HAP-1 (cell line): ENCODE results near the gene BTBD9.

Experiments used
- DNase-seq, 2 experiments: peaks; one replicate each; pipeline ENCODE4 v3.0.0-alpha.2; 2016 to 2020; ENCODE audit warnings: low spot score in 2 of 2
- H3K27me3 ChIP-seq: fragments of 250-450 bp; sonication (Bioruptor Pico); 2 replicates; pipeline ENCODE4 v1.5.1; 2020; ENCODE audit warnings: low read depth, mild to moderate bottlenecking, moderate library complexity
- H3K36me3 ChIP-seq: fragments of 250-450 bp; sonication (Bioruptor Pico); replicated peaks from 2 replicates; pipeline ENCODE4 v1.5.1; 2020; ENCODE audit warnings: mild to moderate bottlenecking
- H3K4me1 ChIP-seq: fragments of 250-450 bp; sonication (Bioruptor Pico); 2 replicates; pipeline ENCODE4 v1.5.1; 2020; ENCODE audit warnings: mild to moderate bottlenecking
- H3K4me3 ChIP-seq: fragments of 250-450 bp; sonication (Bioruptor Pico); 2 replicates; pipeline ENCODE4 v1.5.1; 2020; ENCODE audit warnings: mild to moderate bottlenecking, moderate library complexity
- H3K9me3 ChIP-seq: fragments of 250-450 bp; sonication (Bioruptor Pico); 2 replicates; pipeline ENCODE4 v1.5.1; 2020; ENCODE audit warnings: mild to moderate bottlenecking, moderate library complexity
- in situ Hi-C: fragments of 300-500 bp; cut with MboI; formaldehyde crosslinking; loops from 3 replicates; pipeline ENCODE4 v1.14.3; 2020; ENCODE audit warnings: low sequenced_read_pairs, inconsistent platforms, mixed read lengths

Gene BTBD9

GRCh38 chr6:38378801-38379200, 260.9 kb downstream of the BTBD9 start:
- Histone ChIP-seq H3K9me3 (no peaks in the 10 kb centered on the region), H3K36me3 (no peaks in the 10 kb centered on the region), H3K27me3 (peaks cover 3% of the 10 kb centered on the region; the same call in 1 of the 2 replicates), H3K4me1 (peaks cover 13% of the 10 kb centered on the region), H3K4me3 (no peak overlapping the region)
- no peak for DNase-seq
- in situ Hi-C loops = no loop called here

GRCh38 chr6:38375937-38376336, 263.8 kb downstream of the BTBD9 start:
- in situ Hi-C loops = no loop called here
- peaks cover 9% of the 10 kb centered on the region for H3K4me1 ChIP-seq
- DNase-seq = no peak
- peaks cover 3% of the 10 kb centered on the region; the same call in 1 of the 2 replicates for H3K27me3 ChIP-seq
- no peak overlapping the region for H3K4me3 ChIP-seq
- H3K9me3 ChIP-seq = no peaks in the 10 kb centered on the region
- H3K36me3 ChIP-seq = no peaks in the 10 kb centered on the region

- in situ Hi-C loops = no loop called here
- H3K36me3 ChIP-seq = no peaks in the 10 kb centered on the region
- H3K4me3 ChIP-seq = no peak overlapping the region
- no peaks in the 10 kb centered on the region for H3K9me3 ChIP-seq
- peaks cover 3% of the 10 kb centered on the region; the same call in 1 of the 2 replicates for H3K27me3 ChIP-seq
- no peak for DNase-seq
- peaks cover 9% of the 10 kb centered on the region for H3K4me1 ChIP-seq
These were observed 264.4 kb downstream of the BTBD9 start for GRCh38 chr6:38375341-38375740.

- Histone ChIP-seq H3K4me1 (peaks cover 6% of the 10 kb centered on the region), H3K4me3 (no peak overlapping the region), H3K27me3 (no peaks in the 10 kb centered on the region; the same call in 1 of the 2 replicates), H3K36me3 (no peaks in the 10 kb centered on the region), H3K9me3 (no peaks in the 10 kb centered on the region)
- in situ Hi-C loops = no loop called here
- DNase-seq = no peak
These were observed 267.8 kb downstream of the BTBD9 start for GRCh38 chr6:38371881-38372280.

- Histone ChIP-seq H3K9me3 (no peaks in the 10 kb centered on the region), H3K36me3 (no peaks in the 10 kb centered on the region), H3K4me3 (no peak overlapping the region), H3K27me3 (no peaks in the 10 kb centered on the region; the same call in 1 of the 2 replicates), H3K4me1 (no peaks in the 10 kb centered on the region)
- in situ Hi-C loops = no loop called here
- DNase-seq = no peak
These were observed 268.8 kb downstream of the BTBD9 start for GRCh38 chr6:38370653-38371601.

GRCh38 chr6:38367231-38367630, 272.5 kb downstream of the BTBD9 start:
- Histone ChIP-seq H3K4me1 (no peaks in the 10 kb centered on the region), H3K4me3 (no peak overlapping the region), H3K9me3 (no peaks in the 10 kb centered on the region), H3K36me3 (no peaks in the 10 kb centered on the region), H3K27me3 (no peaks in the 10 kb centered on the region)
- in situ Hi-C loops = no loop called here
- no peak for DNase-seq

GRCh38 chr6:38366234-38366633, 273.5 kb downstream of the BTBD9 start:
- H3K27me3 ChIP-seq = no peaks in the 10 kb centered on the region
- in situ Hi-C loops = no loop called here
- no peaks in the 10 kb centered on the region for H3K36me3 ChIP-seq
- no peak overlapping the region for H3K4me3 ChIP-seq
- no peaks in the 10 kb centered on the region for H3K9me3 ChIP-seq
- H3K4me1 ChIP-seq = no peaks in the 10 kb centered on the region
- no peak for DNase-seq

GRCh38 chr6:38364775-38365174, 275.0 kb downstream of the BTBD9 start:
- in situ Hi-C loops = no loop called here
- DNase-seq = no peak
- no peaks in the 10 kb centered on the region for H3K27me3 ChIP-seq
- no peak overlapping the region for H3K4me3 ChIP-seq
- H3K9me3 ChIP-seq = no peaks in the 10 kb centered on the region
- H3K4me1 ChIP-seq = no peaks in the 10 kb centered on the region
- no peaks in the 10 kb centered on the region for H3K36me3 ChIP-seq

GRCh38 chr6:38364127-38364526, 275.6 kb downstream of the BTBD9 start:
- Histone ChIP-seq H3K4me3 (no peak overlapping the region), H3K4me1 (no peaks in the 10 kb centered on the region), H3K27me3 (no peaks in the 10 kb centered on the region), H3K9me3 (no peaks in the 10 kb centered on the region), H3K36me3 (no peaks in the 10 kb centered on the region)
- in situ Hi-C loops = no loop called here
- DNase-seq = no peak

- Histone ChIP-seq H3K4me1 (no peaks in the 10 kb centered on the region), H3K9me3 (no peaks in the 10 kb centered on the region), H3K36me3 (no peaks in the 10 kb centered on the region), H3K4me3 (no peak overlapping the region), H3K27me3 (peaks cover 9% of the 10 kb centered on the region)
- DNase-seq = no peak
- in situ Hi-C loops = no loop called here
These were observed 284.2 kb downstream of the BTBD9 start for GRCh38 chr6:38355519-38355918.

GRCh38 chr6:38354905-38355304, 284.8 kb downstream of the BTBD9 start:
- no peaks in the 10 kb centered on the region for H3K9me3 ChIP-seq

GRCh38 chr6:38354037-38354381, 285.7 kb downstream of the BTBD9 start:
- Histone ChIP-seq H3K36me3 (no peaks in the 10 kb centered on the region), H3K9me3 (no peaks in the 10 kb centered on the region), H3K27me3 (peaks cover 9% of the 10 kb centered on the region), H3K4me3 (no peak overlapping the region), H3K4me1 (no peaks in the 10 kb centered on the region)
- DNase-seq = no peak
- in situ Hi-C loops = no loop called here

More at GRCh38 chr6:38354905-38355304, 284.8 kb downstream of the BTBD9 start:
- no peak overlapping the region for H3K4me3 ChIP-seq
- peaks cover 9% of the 10 kb centered on the region for H3K27me3 ChIP-seq
- H3K4me1 ChIP-seq = no peaks in the 10 kb centered on the region
- in situ Hi-C loops = no loop called here
- H3K36me3 ChIP-seq = no peaks in the 10 kb centered on the region
- DNase-seq = no peak

- H3K4me1 ChIP-seq = no peaks in the 10 kb centered on the region
- peaks cover 9% of the 10 kb centered on the region for H3K27me3 ChIP-seq
- H3K9me3 ChIP-seq = no peaks in the 10 kb centered on the region
- no peak overlapping the region for H3K4me3 ChIP-seq
- in situ Hi-C loops = no loop called here
- no peaks in the 10 kb centered on the region for H3K36me3 ChIP-seq
- no peak for DNase-seq
These were observed 286.3 kb downstream of the BTBD9 start for GRCh38 chr6:38353310-38354036.

- H3K27me3 ChIP-seq = peaks cover 9% of the 10 kb centered on the region
- no peak for DNase-seq
- no peaks in the 10 kb centered on the region for H3K9me3 ChIP-seq
- H3K4me1 ChIP-seq = no peaks in the 10 kb centered on the region
- in situ Hi-C loops = no loop called here
- no peak overlapping the region for H3K4me3 ChIP-seq
- H3K36me3 ChIP-seq = no peaks in the 10 kb centered on the region
These were observed 287.1 kb downstream of the BTBD9 start for GRCh38 chr6:38352636-38353035.
